Endodermal cell (in vitro differentiated cells): ENCODE measurements around the gene AMBRA1. TPM values are rescaled to one million over a fixed set of nuclear protein-coding genes. Genes with fewer than 3 reads are reported as not detected.

Source experiments
- DNase-seq: peaks from one replicate; pipeline ENCODE4 v3.0.0-alpha.2; 2017
- H3K27ac ChIP-seq: 2 replicates; pipeline ENCODE4 v1.5.1; 2013; ENCODE audit warnings: mild to moderate bottlenecking, low read depth, low read length, moderate library complexity
- H3K27me3 ChIP-seq: 2 replicates; pipeline ENCODE4 v1.6.1; 2013; ENCODE audit warnings: mild to moderate bottlenecking, low read length, moderate library complexity; ENCODE audit not compliant: insufficient read depth, control insufficient read depth, poor library complexity, severe bottlenecking
- H3K36me3 ChIP-seq: 2 replicates; pipeline ENCODE4 v1.7.0; 2013; ENCODE audit warnings: mild to moderate bottlenecking, low read length, moderate library complexity; ENCODE audit not compliant: control insufficient read depth, insufficient read depth
- H3K4me1 ChIP-seq: one replicate; pipeline ENCODE4 v1.7.0; 2013; ENCODE audit warnings: low read length; ENCODE audit not compliant: control insufficient read depth, insufficient read depth
- H3K4me3 ChIP-seq: 2 replicates; pipeline ENCODE4 v1.5.1; 2013; ENCODE audit warnings: mild to moderate bottlenecking, low read length, moderate library complexity
- H3K9ac ChIP-seq: 2 replicates; pipeline ENCODE4 v1.6.1; 2013; ENCODE audit warnings: mild to moderate bottlenecking, low read length, moderate library complexity; ENCODE audit not compliant: poor library complexity, severe bottlenecking; ENCODE audit errors: extremely low read depth
- H3K9me3 ChIP-seq: 2 replicates; pipeline ENCODE4 v1.6.1; 2013; ENCODE audit warnings: mild to moderate bottlenecking, low read length, moderate library complexity; ENCODE audit not compliant: control insufficient read depth
- H3K27ac Mint-ChIP-seq: 2 replicates; pipeline ENCODE4 v1.8.0; 2020; ENCODE audit warnings: mixed read lengths
- H3K27me3 Mint-ChIP-seq: 2 replicates; pipeline ENCODE4 v1.8.0; 2021; ENCODE audit warnings: mild to moderate bottlenecking, mixed read lengths; ENCODE audit not compliant: insufficient read depth
- H3K36me3 Mint-ChIP-seq: 2 replicates; pipeline ENCODE4 v1.8.0; 2020; ENCODE audit warnings: low read depth, mixed read lengths
- H3K4me1 Mint-ChIP-seq: 2 replicates; pipeline ENCODE4 v1.8.0; 2020; ENCODE audit warnings: mixed read lengths
- H3K4me3 Mint-ChIP-seq: 2 replicates; pipeline ENCODE4 v1.8.0; 2020; ENCODE audit warnings: mild to moderate bottlenecking, moderate library complexity, mixed read lengths
- H3K9me3 Mint-ChIP-seq: 2 replicates; pipeline ENCODE4 v1.8.0; 2020; ENCODE audit warnings: mild to moderate bottlenecking, mixed read lengths
- CTCF ChIP-seq: fragments of 200-600 bp; sonication (generic); conservative IDR thresholded peaks from 2 replicates; pipeline ENCODE4 v1.5.0; 2021; ENCODE audit warnings: antibody characterized with exemption, mild to moderate bottlenecking
- WGBS, 2 experiments: methylation state at CpG; one replicate each; pipeline versions ENCODE4 v1.1.5 to v1.1.7; 2013; ENCODE audit warnings: missing lambda C conversion rate in 2 of 2, mixed read lengths in 1 of 2; ENCODE audit not compliant: insufficient coverage in 1 of 2, insufficient read length in 1 of 2; 5-methylcytosine and 5-hydroxymethylcytosine counted together
- total RNA-seq, 2 donors: library from RNA; stranded (reverse); fragmentation: NEBNext Ultra II Directional in 1 of 2; extraction: Animal tissue kit (Norgen Biotek cat#: 25700) in 1 of 2; gene quantifications; 2 replicates in 1 of 2; 3 replicates in 1 of 2; pipeline ENCODE4 v1.2.1, GENCODE V29; 2021

Gene AMBRA1
- total RNA-seq, 2 donors from 2014 or later, result 54.5 to 67.8 TPM

GRCh38 chr11:46407635-46408034, 186.2 kb downstream of the AMBRA1 start:
- TF ChIP-seq CTCF, result peak; percentile 1
- Histone ChIP-seq H3K36me3 (peaks cover 61% of the 10 kb centered on the region), H3K4me3 (peak overlapping the region; percentile 35), H3K4me1 (peaks cover 17% of the 10 kb centered on the region), H3K9ac (no peak overlapping the region), H3K27ac (no peak overlapping the region), H3K9me3 (no peaks in the 10 kb centered on the region), H3K27me3 (no peaks in the 10 kb centered on the region)
- peaks cover 49% of the 10 kb centered on the region for H3K36me3 Mint-ChIP-seq
- peaks cover 25% of the 10 kb centered on the region for H3K4me1 Mint-ChIP-seq
- 71 to 75% methylated on average over 10 of the region's 10 CpGs for WGBS, 2 experiments
- DNase-seq, result peak; percentile 71
- H3K4me3 Mint-ChIP-seq, result peak overlapping the region; percentile 31
- peak overlapping the region; percentile 78 for H3K27ac Mint-ChIP-seq
- no peaks in the 10 kb centered on the region for H3K27me3 Mint-ChIP-seq
- no peaks in the 10 kb centered on the region for H3K9me3 Mint-ChIP-seq

- WGBS, 2 experiments, result 88% methylated on average over 5 of the region's 5 CpGs; no CpG with 5 or more reads in 1 of the 2 experiments
- Histone ChIP-seq H3K36me3 (peaks cover 66% of the 10 kb centered on the region), H3K27ac (no peak overlapping the region), H3K9ac (no peak overlapping the region), H3K9me3 (no peaks in the 10 kb centered on the region), H3K4me1 (peaks cover 17% of the 10 kb centered on the region), H3K4me3 (no peak overlapping the region), H3K27me3 (no peaks in the 10 kb centered on the region)
- Mint-ChIP-seq H3K27ac (no peak overlapping the region), H3K4me3 (no peak overlapping the region), H3K4me1 (peaks cover 18% of the 10 kb centered on the region), H3K27me3 (no peaks in the 10 kb centered on the region), H3K36me3 (peaks cover 50% of the 10 kb centered on the region), H3K9me3 (no peaks in the 10 kb centered on the region)
- DNase-seq, result no peak
- TF ChIP-seq CTCF, result no peak
These were observed 189.3 kb downstream of the AMBRA1 start for GRCh38 chr11:46404476-46405017.

- no peak overlapping the region for H3K27ac ChIP-seq
- no peaks in the 10 kb centered on the region for H3K27me3 ChIP-seq
- Mint-ChIP-seq H3K4me3 (no peak overlapping the region), H3K4me1 (peaks cover 11% of the 10 kb centered on the region), H3K27ac (no peak overlapping the region), H3K27me3 (no peaks in the 10 kb centered on the region), H3K36me3 (peaks cover 46% of the 10 kb centered on the region), H3K9me3 (no peaks in the 10 kb centered on the region)
- TF ChIP-seq CTCF, result no peak
- no peaks in the 10 kb centered on the region for H3K9me3 ChIP-seq
- H3K4me1 ChIP-seq, result peaks cover 10% of the 10 kb centered on the region
- H3K36me3 ChIP-seq, result peaks cover 56% of the 10 kb centered on the region
- H3K9ac ChIP-seq, result no peak overlapping the region
- DNase-seq, result no peak
- WGBS, 2 experiments, result 88 to 94% methylated on average over 4 to 6 of the region's 6 CpGs
- H3K4me3 ChIP-seq, result no peak overlapping the region
These were observed 190.6 kb downstream of the AMBRA1 start for GRCh38 chr11:46402957-46403902.
